ENCODE results near the gene FAM90A1.
A peak's percentile ranks its signal among the peaks of the same experiment; 100 is the strongest.
"Not testable (repeated sequence)": the region's sequence is repeated elsewhere in the genome, so short reads cannot be mapped to it uniquely, and the experiment has no call there.

Gene FAM90A1

GRCh38 chr12:8233300-8233855 lies 6.0 kb upstream of the FAM90A1 start:
- DNase-seq = not testable (repeated sequence)

GRCh38 chr12:8231666-8232608 lies 4.5 kb upstream of the FAM90A1 start:
- DNase-seq = peak; percentile 76 to 80

DNA sequence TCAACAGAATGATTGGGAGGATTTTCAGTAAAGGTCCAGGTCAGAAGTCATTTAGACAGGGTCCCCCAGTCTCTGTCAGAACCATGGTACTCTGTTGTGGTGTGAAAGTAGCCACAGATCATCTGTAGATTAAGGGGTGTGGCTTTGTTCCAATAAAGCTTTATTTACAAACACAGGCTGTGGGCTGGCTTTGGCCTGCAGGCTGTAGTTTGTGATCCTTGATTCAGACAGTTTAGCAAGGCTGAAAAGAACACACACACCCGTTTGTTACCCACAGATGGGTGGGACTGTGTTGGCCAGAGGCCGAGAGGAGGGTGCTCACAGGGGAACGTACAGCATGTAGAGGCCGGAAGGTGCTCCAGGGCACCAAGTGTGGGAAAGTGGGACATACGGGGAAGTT lies 3.6 kb upstream of the FAM90A1 start:
- not testable (repeated sequence) for DNase-seq

DNA sequence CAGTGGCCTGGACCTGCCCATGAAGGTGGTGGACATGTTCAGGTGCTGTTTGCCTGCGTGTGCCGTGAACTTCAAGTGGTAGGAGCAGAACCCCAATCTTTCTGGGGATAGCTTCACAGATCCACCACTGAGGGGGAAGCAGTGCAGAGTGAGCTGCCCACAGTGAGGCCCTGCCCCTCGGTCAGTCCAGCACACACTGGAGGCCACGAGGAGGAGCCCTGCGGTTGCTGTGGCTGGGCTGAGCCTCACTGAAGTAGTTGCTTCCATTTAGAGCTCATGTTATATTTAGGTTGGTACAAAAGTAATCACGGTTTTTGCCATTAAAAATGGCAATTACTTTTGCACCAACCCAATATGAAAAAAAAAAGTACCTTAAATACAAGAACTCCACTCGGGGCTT lies 2.1 kb upstream of the FAM90A1 start:
- not testable (repeated sequence) for DNase-seq

DNA sequence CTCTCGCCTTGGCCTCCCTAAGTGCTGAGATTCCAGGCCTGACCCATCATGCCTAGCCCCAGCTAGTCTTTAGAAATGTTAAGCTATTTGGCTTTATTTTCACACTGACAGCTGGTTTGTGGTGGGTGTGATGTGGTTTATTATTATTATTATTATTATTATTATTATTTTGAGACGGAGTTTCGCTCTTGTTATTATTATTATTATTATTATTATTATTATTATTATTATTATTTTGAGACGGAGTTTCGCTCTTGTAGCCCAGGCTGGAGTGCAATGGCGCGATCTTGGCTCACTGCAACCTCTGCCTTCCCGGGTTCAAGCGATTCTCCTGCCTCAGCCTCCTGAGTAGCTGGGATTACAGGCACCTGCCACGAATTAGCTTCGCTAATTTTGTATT lies 1.2 kb upstream of the FAM90A1 start:
- not testable (repeated sequence) for DNase-seq

GRCh38 chr12:8227732-8228077 lies 287 bp upstream of the FAM90A1 start:
- DNase-seq = not testable (repeated sequence)

DNA sequence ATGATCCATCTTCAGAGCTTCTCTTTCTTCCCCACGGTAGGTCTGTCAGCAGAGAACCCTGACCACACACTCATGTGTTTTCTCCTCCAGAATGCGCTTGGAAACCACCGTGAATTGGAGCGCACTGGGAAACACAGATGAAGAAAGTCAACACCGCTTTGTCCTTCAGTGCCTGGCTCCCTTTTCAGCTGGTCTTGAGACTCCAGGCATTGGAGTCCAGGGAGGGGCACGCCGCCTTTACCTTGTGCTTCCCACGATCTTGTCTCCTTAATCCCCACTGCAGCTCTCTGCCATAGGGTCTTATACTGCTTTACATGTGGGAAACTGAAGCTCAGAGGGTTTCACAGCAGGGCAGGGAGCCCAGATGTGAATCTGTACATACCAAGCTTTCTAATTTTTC lies 1.1 kb downstream of the FAM90A1 start:
- no peak for DNase-seq

GRCh38 chr12:8224782-8225181 lies 2.6 kb downstream of the FAM90A1 start:
- DNase-seq = not testable (repeated sequence)

- DNase-seq = not testable (repeated sequence)
Observed at GRCh38 chr12:8223646-8224045, 3.8 kb downstream of the FAM90A1 start.

GRCh38 chr12:8222303-8222702 lies 5.1 kb downstream of the FAM90A1 start:
- not testable (repeated sequence) for DNase-seq

- DNase-seq = not testable (repeated sequence)
Observed at GRCh38 chr12:8221844-8222243, 5.6 kb downstream of the FAM90A1 start.

GRCh38 chr12:8221375-8221774 lies 6.0 kb downstream of the FAM90A1 start:
- DNase-seq = not testable (repeated sequence)

DNA sequence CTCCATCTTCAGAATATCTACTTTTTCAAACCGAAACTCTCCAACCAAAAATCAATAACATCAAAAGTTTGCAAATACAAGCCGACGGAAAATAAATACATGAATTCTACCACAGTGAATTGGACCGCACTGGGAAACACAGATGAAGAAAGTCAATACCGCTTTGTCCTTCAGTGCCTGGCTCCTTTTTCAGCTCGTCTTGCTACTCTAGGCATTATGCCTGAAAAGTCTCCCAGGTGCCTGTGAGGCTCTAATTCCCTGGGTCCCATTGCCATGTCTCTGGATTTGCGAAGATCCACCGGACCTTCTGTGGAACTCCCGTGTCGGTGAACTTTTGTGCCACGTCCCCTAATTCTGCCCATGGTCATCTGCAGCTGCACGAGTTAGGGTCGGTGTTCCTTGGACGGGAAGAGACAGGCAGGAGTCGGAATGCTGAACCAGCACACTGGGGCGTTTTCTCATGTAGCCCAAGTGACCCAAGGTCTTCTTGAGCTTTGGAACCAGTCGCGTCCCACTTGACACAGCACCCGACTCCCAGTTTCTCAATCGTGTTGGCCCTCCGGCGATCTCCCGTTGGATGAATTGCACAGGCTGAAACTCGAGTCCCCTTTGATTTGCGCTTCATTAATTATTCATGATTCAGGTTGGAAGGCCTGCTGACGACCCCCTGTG lies 8.6 kb downstream of the FAM90A1 start:
- not testable (repeated sequence) for DNase-seq

GRCh38 chr12:8197685-8198308 lies 29.6 kb downstream of the FAM90A1 start:
- not testable (repeated sequence) for DNase-seq

DNA sequence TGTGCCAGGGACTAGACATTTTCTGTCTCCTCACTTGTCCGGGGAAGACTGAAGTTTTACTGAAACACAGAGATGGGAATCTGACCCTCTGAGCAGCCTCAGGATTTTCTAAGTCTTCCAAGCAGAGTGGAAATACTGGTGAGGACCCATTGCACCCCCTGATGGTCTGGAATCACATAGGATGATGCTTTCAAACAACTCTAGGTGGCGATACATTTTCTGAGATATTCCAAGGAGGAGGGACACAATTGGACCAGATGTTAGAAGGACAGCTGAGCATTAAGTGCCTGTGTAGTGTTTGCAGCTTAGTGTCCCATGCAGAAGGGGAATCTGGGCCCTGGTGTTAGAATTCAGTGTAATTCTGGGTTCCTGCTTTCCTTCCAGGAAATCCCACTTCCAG lies 39.3 kb downstream of the FAM90A1 start:
- not testable (repeated sequence) for DNase-seq

- not testable (repeated sequence) for DNase-seq
Observed at GRCh38 chr12:8184206-8184605, 43.2 kb downstream of the FAM90A1 start.

- not testable (repeated sequence) for DNase-seq
Observed at GRCh38 chr12:8183346-8183745, 44.1 kb downstream of the FAM90A1 start.

- DNase-seq = not testable (repeated sequence)
Observed at GRCh38 chr12:8182923-8183322, 44.5 kb downstream of the FAM90A1 start.

GRCh38 chr12:8181271-8181670 lies 46.1 kb downstream of the FAM90A1 start:
- not testable (repeated sequence) for DNase-seq

- peak; percentile 87 to 88 for DNase-seq
Observed at GRCh38 chr12:8179989-8180585, 47.3 kb downstream of the FAM90A1 start.

DNA sequence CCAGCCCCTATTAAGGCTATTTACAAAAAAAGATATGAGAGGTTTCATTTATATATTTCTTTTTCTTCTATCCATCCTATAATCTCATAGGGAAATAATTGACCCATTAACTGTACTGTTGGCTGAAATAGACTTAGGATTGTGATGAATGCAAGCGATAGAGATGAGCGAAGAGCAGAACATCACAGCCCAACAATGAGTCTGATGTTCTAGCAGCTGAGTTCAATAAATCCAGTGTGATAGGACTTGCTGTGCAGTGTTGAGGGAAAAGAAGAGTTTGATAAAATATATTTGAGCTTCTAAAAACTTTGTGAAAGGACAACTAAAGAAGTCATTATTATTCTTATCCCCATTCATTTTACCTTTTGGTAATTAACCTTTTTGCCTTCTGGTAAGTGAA lies 54.5 kb downstream of the FAM90A1 start:
- not testable (repeated sequence) for DNase-seq

Measured in CD4-positive, alpha-beta T cell treated with Interleukin-4 for 1 hour (primary cell).